GM19240 (cell line): ENCODE data around the gene SYT3.
"Not testable (repeated sequence)": the region's sequence is repeated elsewhere in the genome, so short reads cannot be mapped to it uniquely, and the experiment has no call there.

Experiments
- DNase-seq: peaks from one replicate; pipeline ENCODE4 v3.0.0; 2011; ENCODE audit warnings: low spot score; ENCODE audit not compliant: insufficient read length

The SYT3 gene

DNA sequence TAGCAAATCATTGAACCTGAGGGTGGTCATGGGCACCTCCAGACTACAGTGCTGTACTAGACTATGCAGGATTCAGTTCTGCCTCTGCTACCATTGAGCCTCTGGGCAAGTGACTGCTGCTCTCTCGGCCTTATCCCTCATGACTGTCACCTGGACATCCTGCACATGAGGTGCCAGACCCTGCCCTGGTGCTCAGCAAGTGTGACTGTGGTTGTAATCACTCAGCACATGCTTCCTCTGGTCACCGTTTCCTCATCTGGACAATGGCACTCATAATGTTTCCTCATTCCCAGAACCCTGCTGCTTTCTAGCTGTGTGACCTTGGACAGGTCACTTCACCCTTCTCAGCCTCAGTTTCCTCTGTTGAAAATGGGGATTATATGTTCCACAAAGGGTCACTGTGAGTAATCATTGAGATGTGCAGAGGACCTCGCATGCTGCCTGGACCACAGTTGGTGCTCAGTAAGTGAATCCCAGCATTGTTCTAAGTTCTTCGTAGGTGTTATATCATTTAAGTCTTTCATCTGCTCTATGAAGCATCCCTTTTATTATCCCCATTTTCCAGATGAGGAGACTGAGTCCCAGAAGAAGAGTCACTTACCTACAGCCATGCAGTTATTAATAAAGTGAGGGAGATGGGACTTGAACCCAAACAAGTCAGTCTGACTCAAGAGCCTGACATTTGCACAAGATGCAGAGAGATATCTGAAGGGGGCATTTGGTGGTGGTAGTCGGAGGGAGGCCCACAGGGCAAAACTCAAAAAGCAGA lies 3.2 kb downstream of the SYT3 start:
- no peak for DNase-seq

DNA sequence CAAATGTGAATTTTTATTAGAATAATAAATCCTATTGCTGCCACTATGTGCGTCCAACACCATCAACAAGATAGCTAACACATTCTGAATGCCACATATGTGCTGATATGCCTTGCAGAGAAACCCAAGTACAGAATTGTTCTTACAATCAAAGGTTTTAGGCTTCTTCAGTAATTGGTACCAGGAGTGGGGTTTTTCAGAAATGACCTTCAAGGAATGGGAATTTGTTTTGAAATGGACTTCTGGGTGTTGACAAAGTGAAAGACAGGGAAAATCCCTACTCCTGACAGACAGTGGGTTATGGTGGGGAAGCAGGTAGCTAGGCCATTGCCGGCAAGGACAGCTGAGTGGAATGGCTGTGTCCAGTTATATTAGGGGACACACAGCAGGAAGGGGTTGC lies 5.7 kb downstream of the SYT3 start:
- DNase-seq = no peak

DNA sequence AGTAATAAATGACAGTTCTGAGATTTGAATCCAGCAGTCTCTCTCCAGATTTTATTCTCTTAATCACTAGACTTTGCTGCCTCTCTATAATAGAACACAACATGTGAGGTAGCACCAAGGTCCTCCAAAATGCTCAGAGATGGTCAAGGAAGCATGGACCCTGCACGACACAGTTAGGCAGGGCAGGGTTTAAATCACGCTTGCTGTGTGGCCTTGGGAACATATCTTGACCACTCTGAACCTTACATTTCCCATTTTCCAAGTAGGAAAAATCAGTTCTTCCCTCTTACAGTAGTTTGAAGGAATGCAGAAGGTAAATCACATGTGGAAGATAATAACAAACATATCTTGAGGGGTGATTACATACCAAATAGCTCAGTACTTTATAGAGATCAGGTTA lies 6.3 kb downstream of the SYT3 start:
- no peak for DNase-seq

DNA sequence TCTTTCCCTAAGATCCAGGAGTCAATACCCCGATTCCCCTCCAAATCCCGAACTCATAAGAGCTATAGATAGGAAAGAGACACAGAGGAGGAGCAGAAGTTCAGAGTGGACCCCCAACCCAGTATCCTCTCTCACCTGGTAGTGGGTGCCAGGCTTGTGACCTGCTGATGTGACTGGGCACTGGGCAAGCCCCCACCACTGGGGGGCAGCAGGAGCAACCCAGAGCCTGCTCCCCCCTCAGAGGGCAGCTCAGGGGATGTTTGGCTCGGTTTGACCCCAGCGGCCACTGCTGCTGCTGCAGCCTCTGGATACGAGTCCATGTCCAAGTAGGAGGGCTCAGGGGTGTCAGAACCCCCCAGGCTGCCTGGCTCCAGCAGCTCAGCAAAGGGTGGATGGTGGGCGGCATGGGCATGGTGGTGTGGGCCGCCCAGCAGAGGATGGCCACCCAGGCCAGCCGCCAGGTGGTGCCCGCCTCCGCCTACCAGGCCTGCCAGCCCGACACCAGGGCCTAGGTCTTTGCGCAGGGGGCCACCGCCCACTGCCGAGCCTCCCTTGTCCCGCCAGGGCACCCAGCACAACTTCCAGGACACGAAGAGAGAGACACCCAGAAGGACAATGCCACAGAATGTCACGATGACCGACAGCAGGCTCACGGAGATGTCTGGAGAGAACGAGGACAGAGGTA lies 7.4 kb downstream of the SYT3 start:
- DNase-seq = no peak

DNA sequence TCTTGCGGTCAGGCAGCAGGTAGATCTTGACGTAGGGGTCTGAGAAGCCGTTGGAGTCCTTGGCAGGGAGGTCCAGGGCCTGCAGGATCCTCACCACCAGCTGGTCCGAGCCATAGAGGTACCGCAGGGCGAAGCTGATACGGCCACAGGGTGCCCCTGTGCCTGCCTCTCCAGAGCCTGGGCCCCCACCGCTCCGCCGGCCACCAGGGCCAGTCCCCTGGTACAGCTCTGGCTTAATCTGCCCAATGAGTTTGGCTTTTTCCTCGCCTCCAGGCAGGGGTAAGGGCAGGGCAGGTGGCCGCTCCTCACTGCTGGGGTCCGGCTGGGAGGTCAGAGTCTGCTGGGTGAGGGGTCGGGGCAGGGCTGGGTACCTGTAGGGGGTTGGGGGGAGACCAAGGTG lies 9.9 kb downstream of the SYT3 start:
- DNase-seq = no peak

DNA sequence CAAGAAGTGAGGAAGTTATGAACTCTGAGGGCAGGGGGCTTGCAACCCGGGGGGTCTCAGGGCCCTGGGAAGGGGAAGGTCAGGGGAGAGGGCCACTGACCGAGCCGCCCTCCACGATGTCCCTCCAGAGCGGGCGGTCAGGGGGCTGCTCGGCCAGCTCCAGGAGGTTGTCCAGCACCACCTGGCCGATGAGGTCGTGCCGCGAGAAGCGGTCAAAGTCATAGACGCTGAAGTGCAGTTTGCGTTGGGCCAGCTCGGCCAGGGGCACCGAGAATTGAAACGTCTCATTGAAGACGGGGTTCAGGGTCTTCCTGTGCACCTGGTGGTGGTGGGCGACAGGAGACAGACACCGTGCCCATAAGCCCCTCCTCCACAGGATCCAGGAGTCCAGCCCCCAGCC lies 10.5 kb downstream of the SYT3 start:
- DNase-seq = no peak

DNA sequence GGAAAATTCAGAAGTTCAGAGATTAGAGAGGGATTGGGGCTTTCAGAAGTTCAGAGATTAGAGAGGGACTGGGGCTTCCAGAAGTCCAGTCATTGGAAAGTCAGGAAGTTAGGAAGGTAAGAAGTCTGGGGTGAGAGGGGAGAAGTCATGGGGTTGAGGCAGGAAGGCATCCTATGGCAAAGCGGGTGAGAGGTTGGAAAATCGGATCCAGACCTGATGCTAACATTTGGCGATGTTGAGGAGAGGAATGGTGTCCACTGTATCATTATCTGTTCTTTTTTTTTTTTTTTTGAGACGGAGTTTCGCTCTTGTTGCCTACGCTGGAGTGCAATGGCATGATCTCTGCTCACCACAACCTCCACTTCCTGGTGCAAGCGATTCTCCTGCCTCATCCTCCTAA lies 11.1 kb downstream of the SYT3 start:
- no peak for DNase-seq

DNA sequence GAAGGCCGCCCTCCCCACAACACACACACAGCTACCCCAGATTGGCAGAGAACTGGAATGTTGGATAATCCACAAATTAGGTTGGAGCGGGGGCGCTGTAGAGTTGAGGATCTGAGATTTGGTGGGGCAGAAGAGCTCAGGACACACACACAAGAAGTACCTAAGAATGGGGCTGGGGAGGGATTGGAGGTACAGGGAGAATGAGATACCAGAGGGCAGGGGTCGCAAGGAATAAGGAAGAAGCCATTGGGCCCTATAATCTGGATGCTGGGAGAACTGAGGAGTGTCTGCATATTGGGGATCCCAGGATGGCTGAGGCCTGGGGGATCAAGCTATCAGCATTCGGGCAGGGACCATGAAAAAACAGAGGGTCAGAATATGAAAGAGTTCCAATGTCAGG lies 11.5 kb downstream of the SYT3 start:
- DNase-seq = no peak

DNA sequence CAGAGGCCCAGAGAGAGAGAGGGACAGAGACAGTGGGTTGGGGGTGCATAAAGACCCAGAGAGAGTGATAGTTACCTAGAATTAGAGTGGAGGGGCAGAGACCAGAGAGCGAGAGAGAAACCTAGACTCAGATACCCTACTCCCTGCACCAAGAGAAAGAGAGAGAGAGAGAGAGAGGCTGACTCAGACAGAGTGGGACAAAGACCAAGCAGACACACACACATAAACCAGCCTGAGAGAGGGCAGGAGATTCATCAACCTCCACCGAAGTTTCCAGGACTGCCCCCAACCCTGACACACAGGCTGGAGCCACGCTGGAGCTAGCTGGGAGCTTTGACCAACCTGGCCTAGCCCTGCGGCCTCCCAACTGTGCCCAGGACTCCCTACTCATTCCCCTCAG lies 12.9 kb downstream of the SYT3 start:
- DNase-seq = no peak

DNA sequence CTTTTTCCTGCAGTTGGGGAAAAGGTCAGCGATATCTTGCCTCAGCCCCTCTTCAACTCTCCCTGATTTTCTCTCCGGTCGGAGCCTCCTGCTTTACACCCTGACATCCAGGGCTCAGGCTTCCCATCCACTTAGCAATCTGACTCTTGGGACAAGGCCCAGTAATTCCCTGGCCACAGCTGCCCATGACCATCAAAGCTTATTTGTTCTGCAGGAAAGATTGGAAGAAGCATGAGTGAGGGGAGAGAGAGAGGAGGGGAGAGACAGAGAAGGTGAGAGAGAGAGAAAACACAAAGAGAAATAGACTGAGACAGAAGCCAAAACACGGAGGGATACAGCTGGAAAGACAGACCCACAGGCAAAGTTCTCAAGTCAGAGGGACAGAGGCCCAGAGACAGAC lies 13.7 kb downstream of the SYT3 start:
- DNase-seq = no peak

DNA sequence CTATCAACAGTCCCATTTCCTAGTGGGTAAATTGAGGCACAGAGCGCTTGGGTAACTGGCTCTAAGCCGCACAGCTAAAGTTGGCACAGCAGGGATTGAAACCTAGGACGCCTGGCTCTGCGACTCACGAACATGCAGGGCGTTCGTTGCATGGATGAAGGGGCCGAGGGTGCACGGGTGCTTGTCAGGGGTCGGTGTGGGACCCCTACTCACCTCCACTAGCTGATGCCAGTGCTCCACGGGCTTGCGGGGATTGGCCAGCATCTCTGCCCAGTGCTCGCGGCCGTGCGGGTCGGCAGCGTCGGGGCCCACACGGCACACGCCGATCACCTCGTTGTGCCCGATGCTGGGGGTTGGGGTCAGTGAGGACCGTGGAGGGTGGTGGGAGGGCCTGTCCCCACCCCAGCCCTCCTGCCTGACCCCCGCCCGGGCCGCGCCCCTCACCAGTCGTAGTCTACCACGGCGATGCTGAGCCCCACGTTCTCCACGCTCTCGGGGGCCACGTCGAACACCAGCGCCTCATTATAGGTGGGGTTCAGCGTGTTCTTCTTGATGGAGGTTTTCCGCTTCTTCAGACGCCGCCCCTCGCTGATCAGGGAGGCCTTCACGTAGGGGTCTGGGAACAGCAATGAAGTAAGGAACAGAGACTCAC lies 14.6 kb downstream of the SYT3 start:
- no peak for DNase-seq

DNA sequence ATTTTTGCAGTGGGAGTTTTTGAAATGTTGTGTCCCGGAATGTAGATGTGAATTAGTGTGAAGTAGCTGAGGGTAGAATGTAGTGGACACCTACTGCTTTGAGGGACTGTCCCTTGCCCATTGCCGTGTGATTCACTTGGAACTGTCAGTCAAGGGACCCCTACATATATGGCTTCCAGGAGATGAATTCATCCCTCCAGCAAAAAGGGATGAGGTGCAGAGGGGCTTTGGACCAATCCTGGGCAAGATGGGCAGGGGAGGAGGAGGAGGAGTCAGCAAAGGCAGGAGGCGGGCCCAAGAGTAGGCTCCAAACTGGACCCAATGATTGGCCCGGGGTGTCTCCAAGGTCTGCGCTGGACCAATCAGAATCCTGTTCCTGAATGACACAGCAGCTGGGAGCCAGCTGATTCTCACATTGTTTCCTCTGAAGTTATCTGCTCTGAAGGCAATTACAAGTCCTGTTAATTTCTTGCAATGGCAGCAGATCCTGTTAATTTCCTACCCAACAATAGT lies 19.2 kb downstream of the SYT3 start:
- not testable (repeated sequence) for DNase-seq

DNA sequence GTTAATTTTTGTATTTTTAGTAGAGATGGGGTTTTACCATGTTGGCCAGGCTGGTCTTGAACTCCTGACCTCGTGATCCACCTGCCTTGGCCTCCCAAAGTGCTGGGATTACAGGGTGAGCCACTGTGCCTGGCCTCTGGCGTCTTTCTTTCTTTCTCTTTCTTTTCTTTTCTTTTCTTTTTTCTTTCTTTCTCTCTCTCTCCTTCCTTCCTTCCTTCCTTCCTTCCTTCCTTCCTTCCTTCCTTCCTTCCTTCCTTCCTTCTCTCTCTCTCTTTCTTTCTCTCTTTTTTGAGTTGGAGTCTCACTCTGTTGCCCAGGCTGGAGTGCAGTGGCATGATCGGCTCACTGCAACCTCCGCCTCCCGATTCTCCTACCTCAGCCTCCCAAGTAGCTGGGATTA lies 20.5 kb downstream of the SYT3 start:
- DNase-seq = not testable (repeated sequence)

DNA sequence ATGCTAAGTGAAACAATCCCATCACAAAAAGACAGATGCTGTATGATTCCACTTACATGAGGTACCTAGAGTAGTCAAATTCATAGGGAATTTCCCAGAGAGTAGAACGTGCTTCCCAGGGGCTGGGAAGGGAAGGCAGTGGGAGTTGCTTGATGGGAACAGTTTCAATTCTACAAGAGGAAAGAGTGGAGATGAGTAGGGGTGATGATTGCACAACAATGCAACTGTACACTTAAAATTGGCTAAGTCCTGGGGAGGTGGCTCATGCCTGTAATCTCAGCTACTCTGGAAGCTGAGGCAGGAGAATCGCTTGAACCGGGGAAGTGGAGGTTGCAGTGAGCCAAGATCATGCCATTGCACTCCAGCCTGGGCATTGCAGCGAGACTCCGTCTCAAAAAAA lies 21.3 kb downstream of the SYT3 start:
- DNase-seq = not testable (repeated sequence)

DNA sequence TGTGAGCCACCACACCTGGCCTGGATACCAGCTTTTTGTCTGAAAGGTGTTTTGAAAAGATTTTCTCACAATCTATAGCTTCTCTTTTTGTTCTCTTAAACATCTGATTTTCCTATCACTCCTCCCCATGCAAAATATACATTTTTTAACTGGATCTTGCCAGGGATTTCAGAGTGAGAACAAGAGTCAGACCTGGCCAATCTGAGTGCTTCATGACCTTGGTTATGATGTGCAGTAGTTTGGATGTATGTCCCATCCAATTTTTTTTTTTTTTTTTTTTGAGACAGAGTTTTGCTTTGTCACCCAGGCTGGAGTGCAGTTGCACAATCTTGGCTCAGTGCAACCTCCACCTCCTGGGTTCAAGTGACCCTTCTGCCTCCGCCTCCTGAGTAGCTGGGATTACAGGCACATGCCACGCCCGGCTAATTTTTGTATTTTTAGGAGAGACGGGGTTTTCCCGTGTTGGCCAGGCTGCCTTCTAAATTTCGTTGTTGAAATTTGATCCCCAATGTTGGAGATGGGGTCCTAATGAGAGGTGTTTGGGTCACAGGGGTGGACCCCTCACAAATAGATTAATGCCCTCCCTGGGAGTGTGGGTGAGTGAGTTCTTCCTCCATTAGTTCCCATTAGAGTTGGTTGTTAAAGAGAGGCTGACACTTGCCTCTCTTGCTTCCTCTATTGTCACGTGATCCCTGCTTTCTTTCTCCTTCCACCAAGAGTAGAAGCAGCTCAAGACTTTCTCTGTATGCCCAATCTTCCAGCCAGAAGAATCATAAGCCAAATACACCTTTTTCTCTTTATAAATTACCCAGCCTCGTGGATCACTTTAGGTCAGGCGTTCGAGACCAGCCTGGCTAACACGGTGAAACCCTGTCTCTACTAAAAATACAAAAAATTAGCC lies 26.9 kb downstream of the SYT3 start:
- DNase-seq = not testable (repeated sequence)

DNA sequence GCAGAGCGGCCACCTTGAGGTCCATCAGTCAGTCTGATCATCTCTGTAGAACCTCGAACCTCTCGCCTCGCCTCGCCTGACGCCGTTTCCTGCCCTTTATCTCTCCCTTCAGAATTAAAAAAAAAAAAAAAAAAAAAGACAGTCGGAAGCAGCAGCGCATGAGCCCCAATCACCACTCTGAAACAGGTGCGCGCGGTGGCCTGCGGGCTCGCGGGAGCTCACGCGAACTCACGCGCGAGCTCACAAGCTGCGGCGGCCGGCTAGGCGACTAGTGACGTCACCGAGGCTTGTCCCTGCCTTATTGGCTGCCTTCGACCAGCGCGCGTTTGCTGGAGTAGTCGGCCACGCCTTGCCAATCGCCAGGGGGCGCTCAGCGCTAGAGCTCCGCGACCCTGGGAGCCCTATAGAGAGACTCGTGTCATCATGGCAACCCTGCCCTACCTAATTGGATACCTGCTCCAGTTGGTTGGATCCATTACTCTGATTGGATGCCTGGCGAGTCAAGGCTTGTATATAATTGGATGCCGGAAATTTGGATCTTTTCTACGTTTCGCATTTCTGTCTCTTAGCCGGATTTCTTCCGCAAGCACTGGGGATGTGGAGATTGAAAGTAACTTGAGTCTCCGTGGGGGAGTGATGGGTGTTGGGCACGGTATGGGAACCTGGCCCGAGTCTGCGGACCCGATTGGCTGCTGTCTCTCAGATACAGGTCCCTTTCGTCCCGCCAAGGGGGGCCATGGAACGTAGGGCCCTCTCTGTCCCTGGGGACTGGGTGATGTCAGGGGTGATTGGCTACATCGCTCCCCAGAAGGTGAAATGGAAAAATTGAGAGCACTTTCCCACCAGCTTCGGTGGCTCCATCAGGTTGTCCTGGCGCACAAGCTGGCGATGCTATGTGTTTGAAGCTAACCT lies 31.6 kb downstream of the SYT3 start:
- peak; percentile 67 for DNase-seq

DNA sequence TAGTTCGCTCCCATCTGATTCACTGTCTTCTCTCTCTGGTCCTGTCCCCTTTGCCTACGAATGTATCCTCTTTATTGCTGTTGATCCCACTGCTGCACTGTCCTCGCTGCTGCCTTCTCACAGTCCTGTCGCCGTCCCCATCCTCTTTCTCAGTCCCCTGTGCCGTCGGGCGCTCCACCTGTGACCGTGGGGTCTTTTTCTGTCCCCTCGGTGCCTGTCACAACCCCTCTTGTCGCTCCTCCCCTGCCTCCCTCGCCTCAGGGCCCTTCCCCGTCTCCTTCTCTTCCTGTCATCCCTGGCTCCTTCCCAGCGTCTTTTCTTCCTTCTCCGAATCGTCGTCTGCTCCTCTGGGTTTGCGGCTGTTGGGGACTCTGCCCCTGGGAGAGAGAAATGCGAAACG lies 32.3 kb downstream of the SYT3 start:
- DNase-seq = no peak

DNA sequence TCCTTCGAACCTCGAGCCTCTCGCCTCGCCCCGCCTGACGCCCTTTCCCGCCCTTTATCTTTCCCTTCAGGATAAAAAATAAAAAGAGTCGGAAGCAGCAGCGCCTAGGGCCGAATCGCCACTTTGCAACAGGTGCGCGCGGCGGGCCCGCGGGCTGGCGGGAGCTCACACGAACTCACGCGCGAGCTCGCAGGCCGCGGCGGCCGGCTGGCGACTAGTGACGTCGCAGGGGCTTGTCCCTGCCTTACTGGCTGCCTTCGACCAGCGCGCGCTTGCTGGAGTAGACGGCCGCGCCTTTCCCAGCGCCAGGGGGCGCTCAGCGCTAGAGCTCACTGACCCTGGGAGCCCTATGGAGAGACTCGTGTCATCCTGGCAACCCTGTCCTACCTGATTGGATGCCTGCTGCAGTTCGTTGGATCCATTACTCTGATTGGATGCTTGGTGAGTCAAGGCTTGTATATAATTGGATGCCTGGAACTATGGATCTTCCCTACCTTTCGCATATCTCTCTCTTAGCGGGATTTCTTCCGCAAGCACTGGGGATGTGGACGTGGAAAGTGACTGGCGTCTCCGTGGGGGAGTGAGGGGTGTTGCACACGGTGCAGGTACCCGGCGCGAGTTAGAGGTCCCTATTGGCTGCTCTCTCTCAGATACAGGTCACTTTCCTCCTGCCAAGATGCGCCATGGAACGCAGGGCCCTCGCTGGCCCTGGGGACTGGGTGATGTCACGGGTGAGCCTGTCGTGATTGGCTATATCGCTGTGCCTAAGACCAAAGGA lies 33.4 kb downstream of the SYT3 start:
- DNase-seq = not testable (repeated sequence)

DNA sequence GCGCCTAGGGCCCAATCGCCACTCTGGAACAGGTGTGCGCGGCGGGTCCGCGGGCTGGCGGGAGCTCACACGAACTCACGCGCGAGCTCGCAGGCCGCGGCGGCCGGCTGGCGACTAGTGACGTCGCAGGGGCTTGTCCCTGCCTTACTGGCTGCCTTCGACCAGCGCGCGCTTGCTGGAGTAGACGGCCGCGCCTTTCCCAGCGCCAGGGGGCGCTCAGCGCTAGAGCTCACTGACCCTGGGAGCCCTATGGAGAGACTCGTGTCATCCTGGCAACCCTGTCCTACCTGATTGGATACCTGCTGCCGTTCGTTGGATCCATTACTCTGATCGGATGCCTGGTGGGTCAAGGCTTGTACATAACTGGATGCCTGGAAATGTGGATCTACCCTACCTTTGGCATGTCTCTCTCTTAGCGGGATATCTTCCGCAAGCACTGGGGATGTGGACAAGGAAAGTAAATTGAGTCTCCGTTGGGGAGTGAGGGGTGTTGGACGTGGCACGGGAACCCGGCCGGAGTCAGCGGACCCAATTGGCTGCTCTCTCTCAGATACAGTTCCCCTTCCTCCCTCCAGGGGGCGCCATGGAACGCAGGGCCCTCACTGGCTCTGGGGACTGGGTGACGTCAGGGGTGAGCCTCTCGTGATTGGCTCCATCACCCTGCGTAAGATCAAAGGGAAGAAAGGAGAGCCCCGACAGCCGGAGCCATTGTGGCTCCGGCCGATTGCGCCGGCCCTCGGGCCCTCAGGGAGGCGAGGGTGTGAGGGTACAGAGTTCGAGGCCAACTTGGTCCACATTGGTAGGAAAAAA lies 35.2 kb downstream of the SYT3 start:
- DNase-seq = not testable (repeated sequence)
